H1 (cell line): ENCODE measurements around the gene ARSB. TPM values are rescaled to one million over a fixed set of nuclear protein-coding genes. Genes with fewer than 3 reads are reported as not detected.

ENCODE experiments used
- FOSL1 ChIP-seq: IDR thresholded peaks from 2 replicates; pipeline ENCODE4 v1.6.1; 2011; ENCODE audit warnings: mild to moderate bottlenecking, low read depth, low read length, moderate library complexity; ENCODE audit not compliant: insufficient read depth
- RAD21 ChIP-seq, 2 experiments: IDR thresholded peaks in 1 of 2; conservative IDR thresholded peaks in 1 of 2; 2 replicates each; pipeline ENCODE4 v1.6.1; 2011; ENCODE audit warnings: low read depth in 2 of 2, low read length in 2 of 2, improper control_type of control experiment in 1 of 2, inconsistent platforms in 1 of 2, mild to moderate bottlenecking in 1 of 2, moderate library complexity in 1 of 2
- TAF7 ChIP-seq: optimal IDR thresholded peaks from 2 replicates; pipeline ENCODE3; 2011; ENCODE audit warnings: low read depth, mild to moderate bottlenecking, inconsistent platforms, low read length, moderate library complexity, borderline replicate concordance
- polyA plus RNA-seq, 7 experiments: library from polyadenylated mRNA; depleted of rRNA in 3 of 7; stranded (reverse) in 5 of 7; unstranded in 2 of 7; fragments of >200 nt in 5 of 7; fragments of 200-250 nt in 2 of 7; gene quantifications; 1 replicate in 5 of 7; 2 replicates in 1 of 7; 4 replicates in 1 of 7; pipeline versions ENCODE4 v1.2.1 to v1.2.3, GENCODE V29; 2011 to 2013; ENCODE audit warnings: missing spikeins in 2 of 7, mixed read lengths in 2 of 7
- total RNA-seq: library from RNA; stranded (reverse); fragmentation: NEBNext Ultra II Directional; extraction: Animal tissue kit (Norgen Biotek cat#: 25700); gene quantifications from 2 replicates; pipeline ENCODE4 v1.2.1, GENCODE V29; 2021

The ARSB gene
- total and polyA plus RNA-seq, 2 of the 8 experiments (the other 6 are each of a cell fraction or from before 2014, with no cell fraction given): 6.4 to 13.9 TPM

- no peak for TF ChIP-seq RAD21 (IDR thresholded peaks at IDR 0.05 in 1 of 2, conservative IDR thresholded peaks at IDR 0.05 in 1 of 2; ENCODE audit: low read depth in 2 of 2, low read length in 2 of 2)
- TF ChIP-seq FOSL1: no peak
- no peak for TF ChIP-seq TAF7
Observed at GRCh38 chr5:78896132-78896531, 89.0 kb downstream of the ARSB start (continued).
